BJ (cell line): ENCODE data around the gene CPSF4. TPM values are rescaled to one million over a fixed set of nuclear protein-coding genes. Genes with fewer than 3 reads are reported as not detected.

ENCODE experiments used
- CTCF ChIA-PET: fragments of 350-600 bp; formaldehyde crosslinking; extraction: SDS; loops from one replicate; lab custom pipeline; 2021; ENCODE audit warnings: antibody characterized with exemption, inconsistent platforms; lab: Yijun Ruan, JAX
- POLR2A ChIA-PET: fragments of 300-600 bp; sonication (Branson Sonifier 250); formaldehyde crosslinking; extraction: SDS; loops from one replicate; lab custom pipeline; 2021; ENCODE audit warnings: antibody characterized with exemption; lab: Charles Lee
- DNase-seq: peaks from one replicate; pipeline ENCODE4 v3.0.0-alpha.2; 2011; ENCODE audit warnings: low read depth
- H3K27me3 ChIP-seq: 2 replicates; pipeline ENCODE4 v1.6.0; 2011; ENCODE audit warnings: low read length; ENCODE audit not compliant: control insufficient read depth, insufficient read depth
- H3K36me3 ChIP-seq: 2 replicates; pipeline ENCODE4 v1.5.1; 2011; ENCODE audit warnings: low read length; ENCODE audit not compliant: control insufficient read depth, insufficient read depth
- H3K4me3 ChIP-seq: 2 replicates; pipeline ENCODE4 v1.5.1; 2011; ENCODE audit warnings: low read depth, mild to moderate bottlenecking, control low read depth, low read length
- polyA plus RNA-seq: library from polyadenylated mRNA; depleted of rRNA; stranded (reverse); fragments of >200 nt; gene quantifications from 2 replicates; pipeline ENCODE4 v1.2.3, GENCODE V29; 2011
- TF ChIP-seq, protein P1 (sequence below): IDR thresholded peaks from 2 replicates; pipeline ENCODE4 v1.5.1; 2011; ENCODE audit warnings: low read depth, mild to moderate bottlenecking, control low read depth, inconsistent platforms, low read length, moderate library complexity; ENCODE audit not compliant: insufficient read depth

Gene CPSF4
- polyA plus RNA-seq, 1 experiment, result 40.1 TPM

DNA sequence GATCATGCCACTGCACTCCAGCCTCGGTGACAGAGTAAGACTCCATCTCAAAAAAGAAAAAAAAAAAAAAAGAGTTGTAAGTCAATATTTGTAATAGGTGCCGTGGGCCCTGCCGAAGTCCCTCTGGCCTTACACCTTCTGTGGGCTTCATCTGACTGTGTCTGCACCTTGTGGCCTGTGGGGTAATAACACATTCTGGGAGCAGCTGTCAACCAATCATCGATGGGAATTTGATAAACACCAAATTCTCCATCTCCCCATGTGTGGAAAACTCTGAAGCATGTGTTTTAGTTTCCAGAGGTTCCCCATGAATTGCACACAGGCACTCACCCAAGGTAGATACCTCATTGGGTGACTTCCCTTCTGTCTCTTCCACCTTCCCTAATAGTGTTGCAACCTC, 50.5 kb downstream of the CPSF4 start:
- TF ChIP-seq, protein P1, sequence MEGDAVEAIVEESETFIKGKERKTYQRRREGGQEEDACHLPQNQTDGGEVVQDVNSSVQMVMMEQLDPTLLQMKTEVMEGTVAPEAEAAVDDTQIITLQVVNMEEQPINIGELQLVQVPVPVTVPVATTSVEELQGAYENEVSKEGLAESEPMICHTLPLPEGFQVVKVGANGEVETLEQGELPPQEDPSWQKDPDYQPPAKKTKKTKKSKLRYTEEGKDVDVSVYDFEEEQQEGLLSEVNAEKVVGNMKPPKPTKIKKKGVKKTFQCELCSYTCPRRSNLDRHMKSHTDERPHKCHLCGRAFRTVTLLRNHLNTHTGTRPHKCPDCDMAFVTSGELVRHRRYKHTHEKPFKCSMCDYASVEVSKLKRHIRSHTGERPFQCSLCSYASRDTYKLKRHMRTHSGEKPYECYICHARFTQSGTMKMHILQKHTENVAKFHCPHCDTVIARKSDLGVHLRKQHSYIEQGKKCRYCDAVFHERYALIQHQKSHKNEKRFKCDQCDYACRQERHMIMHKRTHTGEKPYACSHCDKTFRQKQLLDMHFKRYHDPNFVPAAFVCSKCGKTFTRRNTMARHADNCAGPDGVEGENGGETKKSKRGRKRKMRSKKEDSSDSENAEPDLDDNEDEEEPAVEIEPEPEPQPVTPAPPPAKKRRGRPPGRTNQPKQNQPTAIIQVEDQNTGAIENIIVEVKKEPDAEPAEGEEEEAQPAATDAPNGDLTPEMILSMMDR, result no peak
- Histone ChIP-seq H3K4me3 (no peak overlapping the region), H3K27me3 (no peaks in the 10 kb centered on the region), H3K36me3 (peaks cover 7% of the 10 kb centered on the region)
- ChIA-PET CTCF (interaction anchor here (1.2 kb wide), 1 partner anchor 11 kb away, joined by 3 read pairs; no protein-coding TSS in a partner anchor), POLR2A (no interaction called here)
- DNase-seq, result no peak

DNA sequence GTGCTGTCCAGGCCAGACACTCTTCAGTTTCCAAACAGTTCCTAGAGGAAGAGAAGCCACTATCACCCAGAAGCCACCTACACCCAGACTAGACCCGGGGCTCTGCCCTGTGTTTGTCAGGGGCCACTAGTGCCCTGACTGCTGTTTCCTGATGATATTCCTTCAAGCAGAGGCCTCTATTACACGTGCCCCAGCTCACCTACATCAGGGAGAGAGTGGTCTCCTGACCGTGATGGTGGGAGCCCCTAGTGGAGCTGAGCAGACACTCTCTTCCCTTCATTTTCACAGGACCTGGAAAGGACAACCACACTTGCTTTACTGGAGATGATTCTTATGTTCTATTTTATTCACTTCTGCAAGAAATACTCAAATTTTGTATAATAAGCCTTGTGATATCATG, 52.1 kb downstream of the CPSF4 start:
- no peak overlapping the region for H3K4me3 ChIP-seq
- ChIA-PET CTCF (no interaction called here), POLR2A (no interaction called here)
- no peaks in the 10 kb centered on the region for H3K27me3 ChIP-seq
- H3K36me3 ChIP-seq, result peaks cover 9% of the 10 kb centered on the region
- DNase-seq, result no peak
- TF ChIP-seq, protein P1, result no peak

DNA sequence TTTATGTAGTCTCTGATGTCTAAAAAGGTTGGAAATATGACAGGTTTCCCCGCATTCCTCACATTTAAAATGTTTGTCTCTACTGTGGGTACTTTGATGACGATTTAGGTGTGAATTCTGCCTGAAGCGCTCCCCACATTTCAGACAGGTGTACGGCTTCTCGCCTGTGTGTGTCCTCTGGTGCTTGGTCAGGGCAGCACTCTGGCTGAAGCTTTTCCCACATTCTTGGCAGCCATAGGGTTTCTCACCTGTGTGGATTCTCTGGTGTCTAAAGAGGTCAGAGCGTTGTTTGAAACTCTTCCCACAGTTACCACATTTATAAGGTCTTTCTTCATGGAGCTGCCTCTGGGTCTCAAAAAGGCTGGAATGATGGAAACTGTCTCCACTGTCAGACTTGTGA, 55.1 kb downstream of the CPSF4 start:
- no peak for DNase-seq
- CTCF ChIA-PET, result no interaction called here
- TF ChIP-seq, protein P1, result no peak
- H3K4me3 ChIP-seq, result no peak overlapping the region
- H3K36me3 ChIP-seq, result peaks cover 12% of the 10 kb centered on the region
- no peaks in the 10 kb centered on the region for H3K27me3 ChIP-seq
- POLR2A ChIA-PET, result no interaction called here

DNA sequence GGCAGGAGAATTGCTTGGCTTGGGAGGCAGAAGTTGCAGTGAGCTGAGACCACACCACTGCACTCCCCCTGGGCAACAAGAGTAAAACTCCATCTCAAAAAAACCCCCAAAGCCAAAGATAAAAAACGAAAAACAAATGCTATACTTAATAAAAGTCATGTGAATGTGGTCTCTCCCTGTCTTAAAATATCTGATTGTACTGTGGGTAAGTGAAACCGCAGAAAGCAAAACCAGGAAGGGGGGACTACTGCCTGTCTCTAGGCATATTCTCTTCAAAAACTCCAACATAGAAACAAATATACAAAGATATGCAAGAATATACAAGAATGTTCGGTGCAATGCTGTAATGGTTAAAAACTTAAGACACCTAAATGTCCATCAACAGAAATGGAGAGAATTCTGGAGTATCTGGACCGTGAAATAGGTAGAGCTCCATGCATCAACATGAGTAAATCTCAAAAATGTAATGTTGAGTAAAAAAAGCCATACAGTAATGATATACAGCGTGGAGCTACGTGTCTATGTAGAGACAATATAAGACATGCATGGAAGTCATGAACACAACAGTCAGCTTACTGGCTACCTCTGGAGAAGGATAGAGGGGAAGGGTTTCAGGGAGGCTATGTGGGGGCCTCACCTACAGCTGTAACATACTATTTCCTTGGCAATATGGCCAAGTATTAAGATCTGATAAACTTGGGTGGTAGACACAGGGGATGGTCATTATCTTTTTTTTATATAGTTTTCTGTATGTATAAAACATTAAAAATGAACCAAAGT, 59.2 kb downstream of the CPSF4 start:
- ChIA-PET CTCF (no interaction called here), POLR2A (interaction anchor here (0.6 to 0.7 kb wide), 2 partner anchors 24 to 250 kb away, joined by 3 to 7 read pairs; no protein-coding TSS in a partner anchor)
- no peak for DNase-seq
- Histone ChIP-seq H3K36me3 (peaks cover 12% of the 10 kb centered on the region), H3K4me3 (peak overlapping the region; percentile 78), H3K27me3 (no peaks in the 10 kb centered on the region)
- TF ChIP-seq, protein P1, result no peak

DNA sequence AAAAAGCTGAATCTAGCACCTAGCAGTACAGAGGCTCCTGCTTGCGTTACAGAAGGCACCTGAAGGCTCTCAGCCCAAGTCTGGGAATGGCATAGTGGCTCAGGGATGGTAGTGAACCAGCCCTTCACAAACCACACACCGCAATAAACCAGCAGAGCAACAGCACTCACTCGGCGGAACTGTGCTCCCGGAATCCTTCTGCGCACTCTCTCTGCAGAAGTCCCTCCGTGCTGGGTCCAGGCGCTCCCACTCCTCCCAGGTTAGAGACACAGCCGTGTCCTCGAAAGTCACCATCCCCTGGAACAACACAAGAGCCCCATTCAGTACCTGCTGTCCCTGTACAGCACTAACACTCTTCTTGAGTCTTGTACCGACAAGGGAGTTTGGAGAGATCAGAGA, 59.8 kb downstream of the CPSF4 start:
- peaks cover 12% of the 10 kb centered on the region for H3K36me3 ChIP-seq
- ChIA-PET CTCF (no interaction called here), POLR2A (interaction anchor here (0.6 kb wide), 1 partner anchor 25 kb away, joined by 3 read pairs; no protein-coding TSS in a partner anchor)
- DNase-seq, result no peak
- H3K27me3 ChIP-seq, result no peaks in the 10 kb centered on the region
- peak overlapping the region; percentile 78 for H3K4me3 ChIP-seq
- TF ChIP-seq, protein P1, result no peak
